Measurements from ENCODE around the gene OPCML.

The OPCML gene

GRCh38 chr11:133137939-133138338 is 394.4 kb downstream of the OPCML start:
- TF ChIP-seq CTCF (IDR thresholded peaks at IDR 0.05; ENCODE audit: control extremely low read depth, extremely low read depth, low read depth, missing control alignments), result no peak
- ChIA-PET POLR2A (no interaction called here), CTCF (interaction anchor here (1.5 to 1.7 kb wide), 2 partner anchors 9 to 697 kb away, joined by 3 to 5 read pairs; no protein-coding TSS in a partner anchor)
- no peak for DNase-seq (ENCODE audit: extremely low spot score)

DNA sequence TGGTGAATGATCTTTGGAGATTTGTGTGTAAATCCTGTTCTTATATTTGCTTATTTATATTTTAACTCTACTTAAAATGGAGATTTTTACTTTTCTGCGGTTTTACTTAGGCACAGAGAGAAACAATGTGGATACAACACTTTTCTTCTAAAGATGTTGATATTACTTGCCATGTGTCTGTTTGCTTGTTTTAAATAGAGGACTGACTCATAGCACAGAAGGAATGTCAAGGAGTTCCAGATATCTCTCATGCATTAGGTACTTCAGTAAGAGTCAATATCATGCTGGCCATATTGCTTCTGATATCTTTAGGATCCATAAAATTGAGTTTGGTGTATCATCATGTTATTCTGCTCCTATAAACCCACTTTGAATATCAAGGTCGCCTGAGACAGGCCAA is 395.0 kb downstream of the OPCML start:
- no peak for DNase-seq (ENCODE audit: extremely low spot score)
- no peak for TF ChIP-seq CTCF (IDR thresholded peaks at IDR 0.05; ENCODE audit: control extremely low read depth, extremely low read depth, low read depth, missing control alignments)
- ChIA-PET CTCF (no interaction called here), POLR2A (no interaction called here)

GRCh38 chr11:133136376-133136775 is 395.9 kb downstream of the OPCML start:
- TF ChIP-seq CTCF (IDR thresholded peaks at IDR 0.05; ENCODE audit: control extremely low read depth, extremely low read depth, low read depth, missing control alignments), result no peak
- no peak for DNase-seq (ENCODE audit: extremely low spot score)
- ChIA-PET CTCF (interaction anchor here (0.7 to 4.1 kb wide), 4 partner anchors 9 to 685 kb away, joined by 3 to 23 read pairs (median 12); no protein-coding TSS in a partner anchor), POLR2A (no interaction called here)

DNA sequence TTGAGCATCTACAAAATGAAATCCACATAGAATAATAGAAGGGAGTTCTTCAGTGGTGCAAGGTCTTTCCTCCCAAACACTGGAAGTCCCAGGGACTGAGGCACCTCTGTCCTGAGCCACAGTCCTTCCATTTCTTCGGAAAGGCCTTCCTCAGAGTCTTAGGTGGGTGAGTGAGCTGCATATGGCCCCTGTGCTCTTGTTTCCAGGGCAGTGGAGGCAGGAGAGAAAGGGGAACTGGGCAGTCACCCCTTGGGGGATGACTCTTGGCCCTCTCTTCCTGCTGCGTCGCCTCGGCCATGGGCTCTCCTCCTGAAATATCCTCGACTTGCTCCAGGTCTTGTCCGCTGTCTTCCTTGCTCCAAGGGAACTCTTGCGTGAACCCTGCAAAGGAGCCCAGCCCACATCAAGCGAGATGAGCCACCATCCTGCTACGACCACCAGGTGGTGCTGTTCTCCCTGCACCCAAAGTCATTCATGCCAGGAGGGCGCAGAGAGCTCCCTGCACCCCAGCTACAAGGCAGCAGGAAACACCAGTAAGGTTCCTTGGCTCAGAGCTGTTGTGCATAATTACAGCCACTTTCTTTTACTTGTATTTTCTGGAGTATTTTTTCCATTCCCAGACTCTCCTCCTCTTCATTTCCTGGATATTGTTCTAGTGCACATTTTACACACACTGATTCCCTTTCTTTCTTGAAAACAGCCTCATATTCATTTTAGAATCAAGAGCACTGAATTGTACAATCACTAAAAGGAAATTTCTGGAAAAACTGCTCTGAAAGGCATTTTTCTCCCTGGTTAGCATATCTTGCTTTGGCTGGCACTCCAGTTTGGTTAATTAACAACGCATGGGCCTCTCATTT is 397.8 kb downstream of the OPCML start:
- CTCF ChIA-PET, result interaction anchor here (0.6 to 4.1 kb wide), 30 partner anchors 10 to 862 kb away, joined by 3 to 29 read pairs (median 4); no protein-coding TSS in a partner anchor
- POLR2A ChIA-PET, result no interaction called here
- DNase-seq (ENCODE audit: extremely low spot score), result peak; percentile 65
- TF ChIP-seq CTCF (IDR thresholded peaks at IDR 0.05; ENCODE audit: control extremely low read depth, extremely low read depth, low read depth, missing control alignments), result peak; percentile 90

- ChIA-PET POLR2A (no interaction called here), CTCF (interaction anchor here (1.2 to 4.1 kb wide), 14 partner anchors 12 to 704 kb away, joined by 3 to 29 read pairs (median 6); no protein-coding TSS in a partner anchor)
- TF ChIP-seq CTCF (IDR thresholded peaks at IDR 0.05; ENCODE audit: control extremely low read depth, extremely low read depth, low read depth, missing control alignments), result no peak
- no peak for DNase-seq (ENCODE audit: extremely low spot score)
Measured at GRCh38 chr11:133133606-133134005, 398.7 kb downstream of the OPCML start.

GRCh38 chr11:133133050-133133449 is 399.3 kb downstream of the OPCML start:
- no peak for DNase-seq (ENCODE audit: extremely low spot score)

More at GRCh38 chr11:133133050-133133449, 399.3 kb downstream of the OPCML start:
- ChIA-PET POLR2A (no interaction called here), CTCF (interaction anchor here (1.2 to 4.1 kb wide), 11 partner anchors 12 to 704 kb away, joined by 3 to 29 read pairs (median 6); no protein-coding TSS in a partner anchor)
- TF ChIP-seq CTCF (IDR thresholded peaks at IDR 0.05; ENCODE audit: control extremely low read depth, extremely low read depth, low read depth, missing control alignments), result no peak
